Right lobe of liver (tissue), 6 donors: Measurements from ENCODE around the gene ANKRD13B. TPM values are rescaled to one million over a fixed set of nuclear protein-coding genes. Genes with fewer than 3 reads are reported as not detected.

Experiments
- ATAC-seq, 4 donors: fragments of 200-7000 bp; cut with Tn5 transposase; one replicate each; pipeline ENCODE4 v1.9.1; 2020; ENCODE audit warnings: mild to moderate bottlenecking in 4 of 4, moderate library complexity in 4 of 4
- DNase-seq, 3 donors: peaks; one replicate each; pipeline ENCODE4 v3.0.0-alpha.2; 2020
- H3K27ac ChIP-seq, 3 donors: fragments of 200-600 bp; one replicate each; pipeline ENCODE4 v1.8.0; 2022
- H3K27me3 ChIP-seq, 2 donors: fragments of 200-600 bp; one replicate each; pipeline ENCODE4 v1.8.0; 2022
- H3K36me3 ChIP-seq, 4 donors: fragments of 200-600 bp; sonication (generic) in 1 of 4; one replicate each; pipeline versions ENCODE4 v1.5.1 to v1.8.0; 2017 to 2022; ENCODE audit warnings: control low read depth in 1 of 4
- H3K4me1 ChIP-seq, 4 donors: fragments of 200-600 bp; sonication (generic) in 1 of 4; one replicate each; pipeline versions ENCODE4 v1.5.1 to v1.8.0; 2017 to 2022; ENCODE audit warnings: control low read depth in 1 of 4
- H3K4me3 ChIP-seq, 3 donors: fragments of 200-600 bp; one replicate each; pipeline ENCODE4 v1.8.0; 2022
- H3K9me3 ChIP-seq, 4 donors: fragments of 200-600 bp; sonication (generic) in 1 of 4; one replicate each; pipeline versions ENCODE4 v1.5.1 to v1.8.0; 2017 to 2022; ENCODE audit warnings: control low read depth in 1 of 4
- POLR2A ChIP-seq: fragments of 450-650 bp; IDR thresholded peaks from one replicate; pipeline ENCODE4 v1.6.1; 2017; ENCODE audit warnings: antibody characterized with exemption, mild to moderate bottlenecking
- WGBS: methylation state at CpG from one replicate; pipeline ENCODE4 v1.1.6; 2018; ENCODE audit warnings: low coverage, low lambda C conversion rate; ENCODE audit not compliant: insufficient coverage; ENCODE audit errors: missing lambda C conversion rate; 5-methylcytosine and 5-hydroxymethylcytosine counted together
- intact Hi-C, 2 donors: fragments of 100-400 bp; cut with DNase I; formaldehyde crosslinking; loops; one replicate each; pipeline versions ENCODE4 v1.11.2 to v1.14.1; 2022
- total RNA-seq, 6 experiments: library from RNA; depleted of rRNA in 2 of 6; stranded (reverse); fragments of >200 nt in 2 of 6; fragmentation: NEBNext Ultra II Directional in 3 of 6; extraction: Animal tissue kit (Norgen Biotek cat#: 25700) in 3 of 6; gene quantifications; one replicate each; pipeline versions ENCODE4 v1.1.0 to v1.2.4, GENCODE V29; 2016 to 2023
- TF ChIP-seq, protein P1 (sequence below), 4 donors: fragments of 200-600 bp in 3 of 4; fragments of 450-650 bp in 1 of 4; IDR thresholded peaks; one replicate each; pipeline versions ENCODE4 v1.5.1 to v1.8.0; 2016 to 2022; ENCODE audit warnings: antibody characterized with exemption in 4 of 4, mild to moderate bottlenecking in 2 of 4
- donor health status: DM: no; HTN: yes; CAD: no.
- donor health status: DM: no; HTN: no; CAD: no.
- donor health status: DM: no; HTN: no; CAD: no.
- donor health status: DM: no; HTN: yes; CAD: no.
- donor health status: DM: no; HTN: yes; CAD: no.

The ANKRD13B gene
- total RNA-seq, 6 experiments from 2014 or later = 0.37 to 1.6 (median 0.88) TPM

GRCh38 chr17:29618272-29619065, 25.5 kb downstream of the ANKRD13B start:
- TF ChIP-seq, protein P1, sequence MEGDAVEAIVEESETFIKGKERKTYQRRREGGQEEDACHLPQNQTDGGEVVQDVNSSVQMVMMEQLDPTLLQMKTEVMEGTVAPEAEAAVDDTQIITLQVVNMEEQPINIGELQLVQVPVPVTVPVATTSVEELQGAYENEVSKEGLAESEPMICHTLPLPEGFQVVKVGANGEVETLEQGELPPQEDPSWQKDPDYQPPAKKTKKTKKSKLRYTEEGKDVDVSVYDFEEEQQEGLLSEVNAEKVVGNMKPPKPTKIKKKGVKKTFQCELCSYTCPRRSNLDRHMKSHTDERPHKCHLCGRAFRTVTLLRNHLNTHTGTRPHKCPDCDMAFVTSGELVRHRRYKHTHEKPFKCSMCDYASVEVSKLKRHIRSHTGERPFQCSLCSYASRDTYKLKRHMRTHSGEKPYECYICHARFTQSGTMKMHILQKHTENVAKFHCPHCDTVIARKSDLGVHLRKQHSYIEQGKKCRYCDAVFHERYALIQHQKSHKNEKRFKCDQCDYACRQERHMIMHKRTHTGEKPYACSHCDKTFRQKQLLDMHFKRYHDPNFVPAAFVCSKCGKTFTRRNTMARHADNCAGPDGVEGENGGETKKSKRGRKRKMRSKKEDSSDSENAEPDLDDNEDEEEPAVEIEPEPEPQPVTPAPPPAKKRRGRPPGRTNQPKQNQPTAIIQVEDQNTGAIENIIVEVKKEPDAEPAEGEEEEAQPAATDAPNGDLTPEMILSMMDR (IDR thresholded peaks at IDR 0.05) = peak in 2 of 4 donors; percentile 9 to 10
- TF ChIP-seq POLR2A = no peak
- H3K27ac ChIP-seq = no peak overlapping the region
- H3K9me3 ChIP-seq = no peaks in the 10 kb centered on the region
- H3K4me1 ChIP-seq = peaks cover 0 to 46% (median 16%) of the 10 kb centered on the region in 4 donors
- peaks cover 0 to 16% of the 10 kb centered on the region in 2 donors for H3K27me3 ChIP-seq
- ATAC-seq = peak in 1 of 4 donors; percentile 0
- intact Hi-C loops = no loop called here
- no peak for DNase-seq
- no peaks in the 10 kb centered on the region for H3K36me3 ChIP-seq
- peak overlapping the region; percentile 36 to 56 (median 40) for H3K4me3 ChIP-seq
- WGBS = 60% methylated on average over 1 of the region's 22 CpGs

DNA sequence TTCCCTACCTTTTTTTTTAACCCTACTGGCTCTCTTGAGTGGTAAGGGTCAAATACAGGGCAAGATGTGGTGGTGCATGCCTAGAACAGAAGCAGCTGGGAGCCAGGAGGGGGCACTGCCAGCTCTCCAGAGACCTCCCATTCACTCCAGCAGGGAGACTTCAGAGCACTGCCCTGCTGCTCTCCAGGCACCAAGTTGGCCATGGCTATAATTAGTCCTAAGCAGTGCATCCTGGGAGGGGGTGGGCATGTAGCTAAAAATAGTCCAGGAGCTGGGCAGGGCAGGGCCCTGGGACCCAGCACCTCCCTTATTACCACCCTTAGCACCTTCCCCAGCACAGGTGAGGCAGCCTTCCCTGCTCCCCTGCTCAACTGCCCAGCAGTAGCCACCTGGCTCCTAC, 26.3 kb downstream of the ANKRD13B start:
- DNase-seq (no peak), ATAC-seq (no peak)
- TF ChIP-seq, protein P1 (IDR thresholded peaks at IDR 0.05) = no peak
- TF ChIP-seq POLR2A = no peak
- Histone ChIP-seq H3K27me3 (peaks cover 0 to 13% of the 10 kb centered on the region in 2 donors), H3K4me1 (peaks cover 0 to 39% (median 13%) of the 10 kb centered on the region in 4 donors), H3K36me3 (no peaks in the 10 kb centered on the region), H3K4me3 (no peak overlapping the region), H3K27ac (no peak overlapping the region), H3K9me3 (no peaks in the 10 kb centered on the region)
- intact Hi-C loops = no loop called here

- peaks cover 0 to 7% of the 10 kb centered on the region in 2 donors for H3K27me3 ChIP-seq
- DNase-seq (no peak), ATAC-seq (no peak)
- no peaks in the 10 kb centered on the region for H3K36me3 ChIP-seq
- no peak overlapping the region for H3K4me3 ChIP-seq
- TF ChIP-seq, protein P1 (IDR thresholded peaks at IDR 0.05) = no peak
- TF ChIP-seq POLR2A = no peak
- H3K27ac ChIP-seq = no peak overlapping the region
- intact Hi-C loops = loop anchor here (10.0 kb wide), 1 partner anchor 155 kb away; no protein-coding TSS in a partner anchor
- 93% methylated on average over 2 of the region's 4 CpGs for WGBS
- no peaks in the 10 kb centered on the region for H3K9me3 ChIP-seq
- peaks cover 0 to 37% (median 13%) of the 10 kb centered on the region in 4 donors for H3K4me1 ChIP-seq
These were observed 27.3 kb downstream of the ANKRD13B start for GRCh38 chr17:29620271-29620670.

GRCh38 chr17:29620779-29621500, 28.0 kb downstream of the ANKRD13B start:
- intact Hi-C loops = loop anchor here (10.0 kb wide), 1 partner anchor 154 kb away; no protein-coding TSS in a partner anchor
- no peaks in the 10 kb centered on the region for H3K36me3 ChIP-seq
- WGBS = 74% methylated on average over 4 of the region's 12 CpGs
- ATAC-seq = no peak
- TF ChIP-seq, protein P1 (IDR thresholded peaks at IDR 0.05) = no peak
- no peak for TF ChIP-seq POLR2A
- H3K4me3 ChIP-seq = no peak overlapping the region
- H3K27ac ChIP-seq = no peak overlapping the region
- H3K4me1 ChIP-seq = peaks cover 0 to 33% (median 11%) of the 10 kb centered on the region in 4 donors
- peaks cover 0 to 7% of the 10 kb centered on the region in 2 donors for H3K27me3 ChIP-seq
- no peak for DNase-seq
- H3K9me3 ChIP-seq = no peaks in the 10 kb centered on the region
